ENCODE data around the gene SASH1.

DNA sequence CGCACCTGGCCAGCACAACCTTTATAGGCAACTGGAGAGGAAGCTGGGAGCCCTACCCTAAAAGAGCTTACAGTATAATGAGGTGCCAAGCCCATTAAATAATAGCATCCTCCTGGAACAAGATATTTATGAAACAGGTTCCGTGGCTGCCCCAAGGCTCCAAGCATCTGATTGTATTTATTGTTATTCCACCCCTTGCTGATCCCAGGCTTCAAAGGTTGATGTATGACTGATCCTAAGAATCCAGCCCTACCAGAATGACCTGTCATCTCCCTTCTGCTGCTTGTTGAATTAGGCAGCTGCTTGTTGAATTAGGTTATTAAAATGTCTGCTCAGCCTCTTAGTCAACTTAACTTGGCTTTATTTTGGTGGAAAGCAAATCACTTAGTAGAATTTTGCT is 35.2 kb upstream of the SASH1 start:
- TF ChIP-seq FOSL1 (tag; conservative IDR thresholded peaks at IDR 0.05): no peak; the same call in 1 of the 2 replicates
- TF ChIP-seq CHD2 (IDR thresholded peaks at IDR 0.05; ENCODE audit: low read depth, low read length): no peak
- TF ChIP-seq, protein P1, sequence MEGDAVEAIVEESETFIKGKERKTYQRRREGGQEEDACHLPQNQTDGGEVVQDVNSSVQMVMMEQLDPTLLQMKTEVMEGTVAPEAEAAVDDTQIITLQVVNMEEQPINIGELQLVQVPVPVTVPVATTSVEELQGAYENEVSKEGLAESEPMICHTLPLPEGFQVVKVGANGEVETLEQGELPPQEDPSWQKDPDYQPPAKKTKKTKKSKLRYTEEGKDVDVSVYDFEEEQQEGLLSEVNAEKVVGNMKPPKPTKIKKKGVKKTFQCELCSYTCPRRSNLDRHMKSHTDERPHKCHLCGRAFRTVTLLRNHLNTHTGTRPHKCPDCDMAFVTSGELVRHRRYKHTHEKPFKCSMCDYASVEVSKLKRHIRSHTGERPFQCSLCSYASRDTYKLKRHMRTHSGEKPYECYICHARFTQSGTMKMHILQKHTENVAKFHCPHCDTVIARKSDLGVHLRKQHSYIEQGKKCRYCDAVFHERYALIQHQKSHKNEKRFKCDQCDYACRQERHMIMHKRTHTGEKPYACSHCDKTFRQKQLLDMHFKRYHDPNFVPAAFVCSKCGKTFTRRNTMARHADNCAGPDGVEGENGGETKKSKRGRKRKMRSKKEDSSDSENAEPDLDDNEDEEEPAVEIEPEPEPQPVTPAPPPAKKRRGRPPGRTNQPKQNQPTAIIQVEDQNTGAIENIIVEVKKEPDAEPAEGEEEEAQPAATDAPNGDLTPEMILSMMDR (IDR thresholded peaks at IDR 0.05 in 2 of 3, conservative IDR thresholded peaks at IDR 0.05 in 1 of 3; ENCODE audit: insufficient read depth in 2 of 3, low read depth in 1 of 3, low read length in 3 of 3): no peak
- TF ChIP-seq MYC (IDR thresholded peaks at IDR 0.05; ENCODE audit: low read depth, low read length): no peak
- TF ChIP-seq MYC (CRISPR knock-in tag; IDR thresholded peaks at IDR 0.05; ENCODE audit: borderline replicate concordance, low read depth): no peak
- TF ChIP-seq ZKSCAN1 (IDR thresholded peaks at IDR 0.05; ENCODE audit: low read depth, low read length): no peak
- TF ChIP-seq POLR2A (conservative IDR thresholded peaks at IDR 0.05): no peak
- no peak for TF ChIP-seq CEBPG (CRISPR knock-in tag; IDR thresholded peaks at IDR 0.05)
- TF ChIP-seq CEBPG (tag; conservative IDR thresholded peaks at IDR 0.05 in 1 of 2, IDR thresholded peaks at IDR 0.05 in 1 of 2): no peak
- no peak for TF ChIP-seq ARNT (IDR thresholded peaks at IDR 0.05)
- TF ChIP-seq, protein P2, sequence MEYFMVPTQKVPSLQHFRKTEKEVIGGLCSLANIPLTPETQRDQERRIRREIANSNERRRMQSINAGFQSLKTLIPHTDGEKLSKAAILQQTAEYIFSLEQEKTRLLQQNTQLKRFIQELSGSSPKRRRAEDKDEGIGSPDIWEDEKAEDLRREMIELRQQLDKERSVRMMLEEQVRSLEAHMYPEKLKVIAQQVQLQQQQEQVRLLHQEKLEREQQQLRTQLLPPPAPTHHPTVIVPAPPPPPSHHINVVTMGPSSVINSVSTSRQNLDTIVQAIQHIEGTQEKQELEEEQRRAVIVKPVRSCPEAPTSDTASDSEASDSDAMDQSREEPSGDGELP (CRISPR knock-in tag; IDR thresholded peaks at IDR 0.05; ENCODE audit: borderline replicate concordance): no peak
- TF ChIP-seq, protein P3, sequence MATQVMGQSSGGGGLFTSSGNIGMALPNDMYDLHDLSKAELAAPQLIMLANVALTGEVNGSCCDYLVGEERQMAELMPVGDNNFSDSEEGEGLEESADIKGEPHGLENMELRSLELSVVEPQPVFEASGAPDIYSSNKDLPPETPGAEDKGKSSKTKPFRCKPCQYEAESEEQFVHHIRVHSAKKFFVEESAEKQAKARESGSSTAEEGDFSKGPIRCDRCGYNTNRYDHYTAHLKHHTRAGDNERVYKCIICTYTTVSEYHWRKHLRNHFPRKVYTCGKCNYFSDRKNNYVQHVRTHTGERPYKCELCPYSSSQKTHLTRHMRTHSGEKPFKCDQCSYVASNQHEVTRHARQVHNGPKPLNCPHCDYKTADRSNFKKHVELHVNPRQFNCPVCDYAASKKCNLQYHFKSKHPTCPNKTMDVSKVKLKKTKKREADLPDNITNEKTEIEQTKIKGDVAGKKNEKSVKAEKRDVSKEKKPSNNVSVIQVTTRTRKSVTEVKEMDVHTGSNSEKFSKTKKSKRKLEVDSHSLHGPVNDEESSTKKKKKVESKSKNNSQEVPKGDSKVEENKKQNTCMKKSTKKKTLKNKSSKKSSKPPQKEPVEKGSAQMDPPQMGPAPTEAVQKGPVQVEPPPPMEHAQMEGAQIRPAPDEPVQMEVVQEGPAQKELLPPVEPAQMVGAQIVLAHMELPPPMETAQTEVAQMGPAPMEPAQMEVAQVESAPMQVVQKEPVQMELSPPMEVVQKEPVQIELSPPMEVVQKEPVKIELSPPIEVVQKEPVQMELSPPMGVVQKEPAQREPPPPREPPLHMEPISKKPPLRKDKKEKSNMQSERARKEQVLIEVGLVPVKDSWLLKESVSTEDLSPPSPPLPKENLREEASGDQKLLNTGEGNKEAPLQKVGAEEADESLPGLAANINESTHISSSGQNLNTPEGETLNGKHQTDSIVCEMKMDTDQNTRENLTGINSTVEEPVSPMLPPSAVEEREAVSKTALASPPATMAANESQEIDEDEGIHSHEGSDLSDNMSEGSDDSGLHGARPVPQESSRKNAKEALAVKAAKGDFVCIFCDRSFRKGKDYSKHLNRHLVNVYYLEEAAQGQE (IDR thresholded peaks at IDR 0.05; ENCODE audit: borderline replicate concordance): no peak
- TF ChIP-seq, protein P3 (CRISPR knock-in tag; IDR thresholded peaks at IDR 0.05; ENCODE audit: low read depth): no peak
- no peak for TF ChIP-seq ZZZ3 (IDR thresholded peaks at IDR 0.05)
- TF ChIP-seq ILK (tag; IDR thresholded peaks at IDR 0.05; ENCODE audit: borderline replicate concordance, low read depth): no peak
